GM12878 (cell line): ENCODE results near the gene MGAT5. TPM values are rescaled to one million over a fixed set of nuclear protein-coding genes. Genes with fewer than 3 reads are reported as not detected.
A peak's percentile ranks its signal among the peaks of the same experiment; 100 is the strongest.

Source experiments
- ATAC-seq: fragments of 200-7000 bp; cut with Tn5 transposase; 3 replicates; pipeline ENCODE4 v1.9.1; 2020; ENCODE audit warnings: mild to moderate bottlenecking, moderate library complexity
- BruUV-seq: library from RNA; stranded (reverse); fragments of 400-500 nt; replicated peaks from 2 replicates; lab custom pipeline; 2021; lab: Mats Ljungman, UMichigan
- CTCF ChIA-PET: fragments of 300-600 bp; sonication (Branson Sonifier 250); formaldehyde crosslinking; extraction: SDS; loops from one replicate; lab custom pipeline; 2021; ENCODE audit warnings: inconsistent platforms; lab: Yijun Ruan, JAX
- POLR2A ChIA-PET: fragments of 350-600 bp; formaldehyde crosslinking; extraction: SDS; loops from one replicate; lab custom pipeline; 2021; ENCODE audit warnings: inconsistent platforms; lab: Charles Lee
- RAD21 ChIA-PET: fragments of 300-600 bp; sonication (Branson Sonifier 250); formaldehyde crosslinking; loops from one replicate; lab custom pipeline; 2023; ENCODE audit warnings: antibody characterized with exemption; ENCODE audit not compliant: unreplicated experiment; lab: Charles Lee
- SMC1A ChIA-PET: fragments of 300-600 bp; sonication (Branson Sonifier 250); formaldehyde crosslinking; loops from one replicate; lab custom pipeline; 2023; ENCODE audit not compliant: unreplicated experiment, uncharacterized antibody; lab: Charles Lee
- DNase-seq: peaks from one replicate; pipeline ENCODE4 v3.0.0-alpha.2; 2011; ENCODE audit warnings: low read depth, low spot score
- FAIRE-seq: peaks from 3 replicates; lab custom pipeline; 2011; peaks lifted over from hg19 to GRCh38; lab: Jason Lieb, UNC
- H2AFZ ChIP-seq: 2 replicates; pipeline ENCODE4 v1.6.0; 2011; ENCODE audit warnings: low read depth, low read length, control low read depth; ENCODE audit not compliant: control insufficient read depth
- H3K27ac ChIP-seq: 2 replicates; pipeline ENCODE4 v1.5.1; 2011; ENCODE audit warnings: control low read depth; ENCODE audit not compliant: control insufficient read depth, insufficient read depth
- H3K27me3 ChIP-seq, 2 experiments: replicated peaks in 1 of 2; 2 replicates each; pipeline versions ENCODE4 v1.6.0 to v1.6.1; 2011; ENCODE audit warnings: low read length in 1 of 2; ENCODE audit not compliant: control insufficient read depth in 2 of 2, insufficient read depth in 2 of 2
- H3K36me3 ChIP-seq, 2 experiments: 2 replicates each; pipeline ENCODE4 v1.5.1; 2011; ENCODE audit warnings: low read length in 1 of 2; ENCODE audit not compliant: control insufficient read depth in 2 of 2, insufficient read depth in 2 of 2
- H3K4me1 ChIP-seq: 2 replicates; pipeline ENCODE4 v1.6.1; 2011; ENCODE audit warnings: mild to moderate bottlenecking, low read length, moderate library complexity, mixed read lengths; ENCODE audit not compliant: control insufficient read depth, insufficient read depth
- H3K4me2 ChIP-seq: 2 replicates; pipeline ENCODE4 v1.6.0; 2011; ENCODE audit warnings: control low read depth; ENCODE audit not compliant: control insufficient read depth, insufficient read depth
- H3K4me3 ChIP-seq: fragments of 200-600 bp; sonication (generic); 2 replicates; pipeline ENCODE4 v1.5.1; 2016
- H3K79me2 ChIP-seq: 2 replicates; pipeline ENCODE4 v1.6.0; 2011; ENCODE audit warnings: low read length; ENCODE audit not compliant: control insufficient read depth, insufficient read depth
- H3K9ac ChIP-seq: 2 replicates; pipeline ENCODE4 v1.8.0; 2011; ENCODE audit warnings: low read length, control low read depth, mixed read lengths; ENCODE audit not compliant: control insufficient read depth, insufficient read depth
- H3K9me3 ChIP-seq: replicated peaks from 3 replicates; pipeline ENCODE4 v1.5.1; 2011; ENCODE audit warnings: mild to moderate bottlenecking, low read length; ENCODE audit not compliant: control insufficient read depth, insufficient read depth
- H4K20me1 ChIP-seq: 2 replicates; pipeline ENCODE4 v1.6.0; 2011; ENCODE audit not compliant: control insufficient read depth, insufficient read depth
- ETV6 ChIP-seq, 2 experiments: fragments of 450-650 bp in 1 of 2; IDR thresholded peaks in 1 of 2; conservative IDR thresholded peaks in 1 of 2; 2 replicates each; pipeline ENCODE4 v1.6.1; 2014; ENCODE audit warnings: antibody characterized with exemption in 1 of 2, borderline replicate concordance in 1 of 2, low read depth in 1 of 2, mild to moderate bottlenecking in 1 of 2, moderate library complexity in 1 of 2
- MLLT1 ChIP-seq: fragments of 450-650 bp; IDR thresholded peaks from 2 replicates; pipeline ENCODE4 v1.6.1; 2016; ENCODE audit warnings: mild to moderate bottlenecking
- POLR2AphosphoS2 ChIP-seq: IDR thresholded peaks from 2 replicates; pipeline ENCODE4 v1.6.1; 2011; ENCODE audit warnings: low read depth, mild to moderate bottlenecking, low read length, improper control_type of control experiment, moderate library complexity
- REST ChIP-seq: IDR thresholded peaks from 2 replicates; pipeline ENCODE4 v1.6.1; 2012; ENCODE audit warnings: mild to moderate bottlenecking, low read depth, low read length
- SRF ChIP-seq, 2 experiments: IDR thresholded peaks; 2 replicates each; pipeline ENCODE4 v1.6.1; 2011; ENCODE audit warnings: low read depth in 2 of 2, low read length in 2 of 2, mild to moderate bottlenecking in 1 of 2, moderate library complexity in 1 of 2
- WGBS: methylation state at CpG from one replicate; pipeline ENCODE4 v1.1.6; 2016; ENCODE audit warnings: low lambda C conversion rate; ENCODE audit not compliant: insufficient replicate concordance, insufficient coverage; ENCODE audit errors: missing lambda C conversion rate; 5-methylcytosine and 5-hydroxymethylcytosine counted together
- in situ Hi-C: fragments of 300-500 bp; cut with MboI; formaldehyde crosslinking; loops from 9 replicates; pipeline ENCODE4 v1.14.3; 2018; ENCODE audit warnings: mixed read lengths
- intact Hi-C: fragments of 100-400 bp; cut with micrococcal nuclease; formaldehyde crosslinking; loops from one replicate; pipeline ENCODE4 v1.14.2; 2022; ENCODE audit not compliant: unreplicated experiment
- polyA plus RNA-seq, 11 experiments: library from polyadenylated mRNA; depleted of rRNA in 4 of 11; unstranded in 6 of 11; stranded (reverse) in 5 of 11; fragments of >200 nt; fragmentation: Nextera tagmentation in 4 of 11; fragmentation: Illumina TruSeq in 1 of 11; extraction: Ambion mirVana in 4 of 11; extraction: Trizol in 1 of 11; gene quantifications; 1 replicate in 1 of 11; 2 replicates in 10 of 11; pipeline versions ENCODE4 v1.2.1 to v1.2.3, GENCODE V29; 2011 to 2016; ENCODE audit warnings: inconsistent platforms in 2 of 11, missing spikeins in 2 of 11, low read depth in 1 of 11
- total RNA-seq, 4 experiments: library from RNA; depleted of rRNA in 3 of 4; stranded (reverse); fragments of >200 nt in 3 of 4; fragmentation: Illumina TruSeq in 1 of 4; extraction: Trizol in 1 of 4; gene quantifications; 2 replicates each; pipeline versions ENCODE4 v1.2.1 to v1.2.3, GENCODE V29; 2013 to 2021

Gene MGAT5
- total and polyA plus RNA-seq, 10 of the 15 experiments (the other 5 are each of a cell fraction or from before 2014, with no cell fraction given) = 4.9 to 104 (median 36.2) TPM

GRCh38 chr2:134307334-134307733, 53.5 kb downstream of the MGAT5 start:
- ChIA-PET RAD21 (no interaction called here), SMC1A (interaction anchor here (1.4 to 1.8 kb wide), 2 partner anchors 11 to 15 kb away, joined by 6 read pairs; no protein-coding TSS in a partner anchor), POLR2A (no interaction called here), CTCF (no interaction called here)
- Histone ChIP-seq H3K9ac (no peak overlapping the region), H3K36me3 (peaks cover 3 to 6% of the 10 kb centered on the region in 2 experiments; a peak in 3 of 4 replicates), H2AFZ (no peak overlapping the region), H3K4me1 (peaks cover 22% of the 10 kb centered on the region), H3K9me3 (no peaks in the 10 kb centered on the region; the same call in 1 of the 3 replicates), H3K79me2 (peaks cover 39% of the 10 kb centered on the region), H3K4me2 (no peak overlapping the region), H3K4me3 (no peak overlapping the region), H3K27ac (0 out of 2 replicates have a peak overlapping the region, but pooled peaks have one; percentile 33), H3K27me3 (no peaks in the 10 kb centered on the region), H4K20me1 (no peaks in the 10 kb centered on the region; the same call in 1 of the 2 replicates)
- no TSS peak for BruUV-seq
- intact Hi-C loops = no loop called here
- WGBS = 98% methylated on average over 5 of the region's 5 CpGs
- no peak for FAIRE-seq
- ATAC-seq = no peak
- no peak for DNase-seq
- in situ Hi-C loops = no loop called here
- TF ChIP-seq SRF (IDR thresholded peaks at IDR 0.05; ENCODE audit: low read depth in 2 of 2, low read length in 2 of 2) (0 out of 4 replicates have a peak, but pooled peaks of 1 of the 2 experiments have one; percentile 21), POLR2AphosphoS2 (no peak), REST (peak; percentile 60), ETV6 (conservative IDR thresholded peaks at IDR 0.05 in 1 of 2, IDR thresholded peaks at IDR 0.05 in 1 of 2; ENCODE audit: borderline replicate concordance in 1 of 2, low read depth in 1 of 2) (peak in 1 of 2 experiments; percentile 59; a peak in 2 of 4 replicates), MLLT1 (0 out of 2 replicates have a peak, but pooled peaks have one; percentile 25)
